NCI-H2029 treated with DMSO at 0.1 percent for 48 hours (cell line): ENCODE data around the gene ZNF638.
"Not testable (repeated sequence)": the region's sequence is repeated elsewhere in the genome, so short reads cannot be mapped to it uniquely, and the experiment has no call there.

ENCODE experiments used
- DNase-seq: peaks from one replicate; lab custom pipeline; 2025; lab: John Stamatoyannopoulos, UW

ZNF638 gene

GRCh38 chr2:71395471-71395870, 63.9 kb downstream of the ZNF638 start:
- no peak for DNase-seq

DNA sequence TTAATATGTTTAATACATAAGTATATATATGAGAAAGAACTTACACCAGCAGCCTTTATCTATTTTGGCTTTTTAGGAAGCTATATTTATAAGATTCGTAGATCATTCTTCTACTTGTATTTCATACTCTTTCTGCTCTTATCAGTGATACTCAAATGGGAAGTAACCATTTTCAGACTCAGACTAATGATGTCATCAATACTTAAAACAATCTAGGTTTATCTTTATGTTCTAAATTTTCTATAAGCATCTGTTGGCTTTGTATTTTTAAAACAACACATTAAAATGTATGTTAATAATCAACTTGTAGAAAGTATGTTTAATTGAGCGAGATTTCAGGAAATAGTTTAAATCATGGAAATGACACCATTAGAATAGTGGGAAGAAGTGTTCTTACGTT, 70.8 kb downstream of the ZNF638 start:
- no peak for DNase-seq

GRCh38 chr2:71409611-71410010, 78.0 kb downstream of the ZNF638 start:
- no peak for DNase-seq

GRCh38 chr2:71410696-71411095, 79.1 kb downstream of the ZNF638 start:
- DNase-seq: no peak

DNA sequence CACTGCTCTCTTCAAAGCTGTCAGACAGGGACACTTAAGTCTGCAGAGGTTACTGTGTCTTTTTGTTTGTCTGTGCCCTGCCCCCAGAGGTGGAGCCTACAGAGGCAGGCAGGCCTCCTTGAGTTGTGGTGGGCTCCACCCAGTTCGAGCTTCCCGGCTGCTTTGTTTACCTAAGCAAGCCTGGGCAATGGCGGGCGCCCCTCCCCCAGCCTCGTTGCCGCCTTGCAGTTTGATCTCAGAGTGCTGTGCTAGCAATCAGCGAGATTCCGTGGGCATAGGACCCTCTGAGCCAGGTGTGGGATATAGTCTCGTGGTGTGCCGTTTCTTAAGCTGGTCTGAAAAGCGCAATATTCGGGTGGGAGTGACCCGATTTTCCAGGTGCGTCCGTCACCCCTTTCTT, 85.3 kb downstream of the ZNF638 start:
- DNase-seq: not testable (repeated sequence)

- DNase-seq: no peak
These were observed 86.0 kb downstream of the ZNF638 start for GRCh38 chr2:71417300-71418202.

DNA sequence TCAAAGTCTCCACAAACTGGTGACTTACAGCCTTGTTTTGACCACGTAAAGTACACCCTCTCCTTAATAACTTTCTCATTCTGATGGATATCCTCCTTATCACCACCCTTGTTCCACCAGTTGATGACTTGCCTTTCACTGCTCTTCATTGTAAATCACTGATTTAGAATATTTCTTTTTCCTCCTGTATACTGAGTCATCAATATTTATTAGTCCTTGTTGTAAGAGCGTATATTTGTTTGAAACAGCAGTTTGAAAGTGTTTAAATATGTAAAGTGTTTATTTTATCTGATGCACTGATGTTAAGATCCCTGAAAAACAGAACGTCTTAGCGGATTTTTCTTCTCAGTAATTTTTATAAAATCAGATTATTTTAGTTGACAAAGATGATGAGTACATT, 87.6 kb downstream of the ZNF638 start:
- no peak for DNase-seq

- DNase-seq: no peak
These were observed 88.4 kb downstream of the ZNF638 start for GRCh38 chr2:71419976-71420375.

DNA sequence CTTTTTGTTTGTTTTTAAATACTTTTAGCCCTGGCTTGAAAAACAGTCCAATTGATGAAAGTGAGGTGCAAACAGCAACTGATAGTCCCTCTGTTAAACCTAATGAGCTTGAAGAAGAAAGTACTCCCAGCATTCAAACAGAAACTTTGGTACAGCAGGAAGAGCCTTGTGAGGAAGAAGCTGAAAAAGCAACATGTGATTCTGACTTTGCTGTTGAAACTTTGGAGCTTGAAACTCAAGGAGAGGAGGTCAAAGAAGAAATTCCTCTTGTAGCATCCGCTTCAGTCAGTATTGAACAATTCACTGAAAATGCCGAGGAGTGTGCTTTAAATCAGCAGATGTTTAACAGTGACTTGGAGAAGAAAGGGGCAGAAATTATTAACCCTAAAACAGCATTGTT, 91.2 kb downstream of the ZNF638 start:
- no peak for DNase-seq

GRCh38 chr2:71423817-71424420, 92.3 kb downstream of the ZNF638 start:
- DNase-seq: no peak

- no peak for DNase-seq
These were observed 95.1 kb downstream of the ZNF638 start for GRCh38 chr2:71426721-71427120.

GRCh38 chr2:71428472-71429383, 97.1 kb downstream of the ZNF638 start:
- no peak for DNase-seq

DNA sequence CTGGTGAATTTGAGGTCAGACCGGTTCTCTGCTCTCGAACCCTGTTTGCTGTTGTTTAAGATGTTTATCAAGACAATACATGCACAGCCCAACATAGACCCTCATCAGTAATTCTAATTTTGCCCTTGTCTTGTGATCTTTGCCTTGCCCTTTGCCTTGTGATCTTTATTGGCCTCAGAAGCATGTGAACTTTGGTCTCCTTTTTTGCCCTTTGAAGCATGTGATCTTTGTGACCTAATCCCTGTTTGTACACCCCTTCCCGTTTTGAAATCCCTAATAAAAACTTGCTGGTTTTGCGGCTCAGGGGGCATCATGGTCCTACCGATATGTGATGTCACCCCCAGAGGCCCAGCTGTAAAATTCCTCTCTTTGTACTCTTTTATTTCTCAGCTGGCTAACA, 113.6 kb downstream of the ZNF638 start:
- not testable (repeated sequence) for DNase-seq

DNA sequence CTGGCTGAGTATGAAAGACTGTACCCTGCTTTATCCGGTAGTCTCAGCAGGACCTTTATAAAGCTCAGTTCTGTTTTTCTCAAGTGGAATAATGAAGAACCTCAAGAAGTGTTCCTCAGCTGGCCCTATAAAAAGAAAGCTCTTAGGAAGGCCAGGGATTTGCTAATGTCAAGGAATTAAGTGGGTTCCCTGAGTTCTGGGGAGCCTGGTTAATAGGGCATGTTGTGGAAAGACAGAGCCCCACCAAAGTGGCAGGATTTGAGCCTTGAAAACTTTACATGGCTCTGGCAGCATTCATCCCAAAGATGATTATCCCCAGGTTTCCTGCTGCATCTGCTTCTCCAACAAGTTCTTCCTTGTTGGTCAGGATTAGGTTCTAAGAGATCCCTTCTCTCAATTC, 114.9 kb downstream of the ZNF638 start:
- no peak for DNase-seq

- no peak for DNase-seq
These were observed 117.8 kb downstream of the ZNF638 start for GRCh38 chr2:71449343-71449742.

DNA sequence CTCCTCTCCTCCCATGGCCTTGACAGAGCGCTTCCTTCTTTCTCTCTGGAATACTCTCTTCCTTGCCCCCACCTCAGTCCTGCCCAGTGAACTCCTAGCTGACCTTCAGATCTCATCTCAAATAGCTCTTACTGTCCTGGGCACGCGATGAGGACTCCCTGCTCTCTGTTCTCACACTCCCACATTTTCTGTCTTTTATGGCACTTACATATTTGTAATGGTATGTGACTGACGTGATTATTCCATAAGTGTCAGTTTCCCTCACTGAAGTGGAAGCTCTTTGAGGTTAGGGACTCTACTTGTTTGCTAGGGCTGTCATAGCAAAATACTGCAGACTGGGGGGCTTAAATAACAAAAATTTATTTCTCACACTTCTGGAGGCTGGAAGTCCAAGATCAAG, 120.1 kb downstream of the ZNF638 start:
- DNase-seq: no peak

GRCh38 chr2:71452565-71452964, 121.0 kb downstream of the ZNF638 start:
- DNase-seq: no peak

DNA sequence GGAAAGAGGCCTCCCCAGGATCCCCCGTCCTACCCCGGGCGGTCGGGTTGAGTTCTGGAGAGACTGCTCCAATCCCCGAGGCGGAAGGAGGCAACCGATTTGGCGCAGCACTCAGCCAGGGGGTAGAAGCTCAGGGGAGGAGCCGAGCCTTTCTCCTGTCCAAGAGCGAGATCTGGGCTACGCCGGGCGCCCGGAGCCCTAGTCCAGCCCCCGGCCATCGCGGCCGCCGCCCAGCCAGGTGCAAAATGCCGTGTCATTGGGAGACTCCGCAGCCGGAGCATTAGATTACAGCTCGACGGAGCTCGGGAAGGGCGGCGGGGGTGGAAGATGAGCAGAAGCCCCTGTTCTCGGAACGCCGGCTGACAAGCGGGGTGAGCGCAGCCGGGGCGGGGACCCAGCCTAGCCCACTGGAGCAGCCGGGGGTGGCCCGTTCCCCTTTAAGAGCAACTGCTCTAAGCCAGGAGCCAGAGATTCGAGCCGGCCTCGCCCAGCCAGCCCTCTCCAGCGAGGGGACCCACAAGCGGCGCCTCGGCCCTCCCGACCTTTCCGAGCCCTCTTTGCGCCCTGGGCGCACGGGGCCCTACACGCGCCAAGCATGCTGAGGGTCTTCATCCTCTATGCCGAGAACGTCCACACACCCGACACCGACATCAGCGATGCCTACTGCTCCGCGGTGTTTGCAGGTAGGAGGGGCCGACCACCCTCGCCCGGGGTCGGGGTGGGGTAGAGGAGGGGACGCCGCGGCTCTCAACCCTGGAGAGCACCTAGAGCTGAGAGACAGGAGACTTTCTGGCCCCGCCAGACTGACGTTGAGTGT, 122.0 kb downstream of the ZNF638 start, which contains the start of gene DYSF:
DYSF (plus strand) TSS at position 158 of the 817 bp plus-strand sequence.
- no peak for DNase-seq

GRCh38 chr2:71454221-71455010, 122.8 kb downstream of the ZNF638 start:
- no peak for DNase-seq

DNA sequence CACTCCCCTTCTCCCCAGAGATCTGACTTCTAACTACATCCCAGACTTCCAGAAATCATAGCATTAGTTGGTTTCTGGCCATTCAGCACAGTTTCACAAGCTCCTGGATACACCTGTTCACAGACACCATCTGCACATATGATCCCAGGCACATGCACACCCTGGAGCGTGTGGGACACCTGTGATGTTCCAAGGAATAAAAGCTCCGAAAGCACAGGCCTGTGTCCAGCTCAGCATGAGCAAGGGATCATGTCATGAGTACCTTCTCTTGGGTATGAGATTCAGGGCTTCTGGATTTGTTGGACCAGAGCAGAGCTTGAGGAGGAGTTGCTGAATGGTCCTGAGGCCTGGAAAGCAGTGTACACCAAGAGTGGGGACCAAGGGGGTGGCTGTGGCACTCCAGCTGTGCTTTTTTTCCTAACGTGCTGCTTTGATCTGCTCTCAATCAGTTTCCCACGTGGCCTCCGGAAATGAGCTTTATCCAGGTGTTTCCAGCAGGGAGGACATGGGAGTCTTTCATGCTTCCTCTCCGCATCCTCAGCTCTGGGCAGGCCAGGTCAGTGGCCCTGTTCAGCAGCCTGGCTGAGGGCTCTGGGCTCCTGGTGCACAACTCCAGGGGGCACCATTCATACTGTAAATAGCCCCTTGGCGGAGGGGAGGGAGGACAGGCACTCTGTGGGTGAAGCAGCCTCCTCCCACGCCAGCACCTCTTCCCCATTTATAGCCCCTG, 123.6 kb downstream of the ZNF638 start:
- DNase-seq: no peak
